Hematopoietic multipotent progenitor cell treated with erythropoietin and hydrocortisone succinate and interleukin-3 and kit ligand, for 15 days (in vitro differentiated cells): Measurements from ENCODE around the gene MEPCE.
"Not testable (repeated sequence)": the region's sequence is repeated elsewhere in the genome, so short reads cannot be mapped to it uniquely, and the experiment has no call there.

Source experiments
- DNase-seq: peaks from one replicate; pipeline ENCODE4 v3.0.0-alpha.2; 2015; ENCODE audit warnings: low spot score

MEPCE gene

GRCh38 chr7:100434297-100435144 lies 4.9 kb downstream of the MEPCE start:
- DNase-seq: no peak

- peak; percentile 34 for DNase-seq
Measured at GRCh38 chr7:100435401-100436304, 6.0 kb downstream of the MEPCE start.

GRCh38 chr7:100437150-100438100 lies 7.8 kb downstream of the MEPCE start:
- no peak for DNase-seq

- no peak for DNase-seq
Measured at GRCh38 chr7:100438172-100438571, 8.5 kb downstream of the MEPCE start.

GRCh38 chr7:100438731-100439130 lies 9.1 kb downstream of the MEPCE start:
- not testable (repeated sequence) for DNase-seq

- not testable (repeated sequence) for DNase-seq
Measured at GRCh38 chr7:100439244-100439643, 9.6 kb downstream of the MEPCE start.

GRCh38 chr7:100441641-100442535 lies 12.3 kb downstream of the MEPCE start:
- DNase-seq: no peak

GRCh38 chr7:100443096-100443840 lies 13.6 kb downstream of the MEPCE start:
- no peak for DNase-seq

- no peak for DNase-seq
Measured at GRCh38 chr7:100444311-100445278, 15.0 kb downstream of the MEPCE start.

- DNase-seq: no peak
Measured at GRCh38 chr7:100446040-100446439, 16.4 kb downstream of the MEPCE start.

- not testable (repeated sequence) for DNase-seq
Measured at GRCh38 chr7:100447363-100447762, 17.7 kb downstream of the MEPCE start.

GRCh38 chr7:100449190-100449795 lies 19.7 kb downstream of the MEPCE start:
- DNase-seq: no peak

- no peak for DNase-seq
Measured at GRCh38 chr7:100452513-100452912, 22.9 kb downstream of the MEPCE start.

GRCh38 chr7:100453854-100454253 lies 24.2 kb downstream of the MEPCE start:
- DNase-seq: not testable (repeated sequence)

- DNase-seq: no peak
Measured at GRCh38 chr7:100455206-100455605, 25.6 kb downstream of the MEPCE start.

- no peak for DNase-seq
Measured at GRCh38 chr7:100456562-100456961, 26.9 kb downstream of the MEPCE start.

GRCh38 chr7:100457033-100457432 lies 27.4 kb downstream of the MEPCE start:
- DNase-seq: no peak

GRCh38 chr7:100464210-100464660 lies 34.6 kb downstream of the MEPCE start, which contains the start of gene SPACDR:
TSS of gene SPACDR (minus strand) at chr7:100464260. CDS start at chr7:100464025, 235 bp downstream.
- DNase-seq: no peak
